ENCODE measurements around the gene DNAJB2. TPM values are rescaled to one million over a fixed set of nuclear protein-coding genes. Genes with fewer than 3 reads are reported as not detected.
"Not testable (repeated sequence)": the region's sequence is repeated elsewhere in the genome, so short reads cannot be mapped to it uniquely, and the experiment has no call there.

Gene DNAJB2
- total RNA-seq, 2 experiments from 2014 or later = 38.2 to 40.9 TPM

GRCh38 chr2:219287116-219287440 is 7.9 kb downstream of the DNAJB2 start:
- DNase-seq = not testable (repeated sequence)

GRCh38 chr2:219287580-219288265 is 8.6 kb downstream of the DNAJB2 start:
- no peak overlapping the region for H3K4me3 Mint-ChIP-seq
- ChIA-PET POLR2A (no interaction called here), CTCF (interaction anchor here (1.2 to 15.6 kb wide), 2 partner anchors 8 to 11 kb away, joined by 6 to 194 read pairs; no protein-coding TSS in a partner anchor)
- H3K9me3 Mint-ChIP-seq = no peaks in the 10 kb centered on the region
- H3K27ac Mint-ChIP-seq = no peak overlapping the region
- H3K27me3 Mint-ChIP-seq = no peaks in the 10 kb centered on the region
- peaks cover 7% of the 10 kb centered on the region for H3K36me3 Mint-ChIP-seq (ENCODE audit: low read depth)
- H3K4me1 Mint-ChIP-seq = peaks cover 2% of the 10 kb centered on the region
- no peak for DNase-seq

More at GRCh38 chr2:219287116-219287440, 7.9 kb downstream of the DNAJB2 start:
- H3K36me3 Mint-ChIP-seq (ENCODE audit: low read depth); POLR2A ChIA-PET; H3K9me3 Mint-ChIP-seq; H3K27me3 Mint-ChIP-seq; H3K4me1 Mint-ChIP-seq; H3K4me3 Mint-ChIP-seq; H3K27ac Mint-ChIP-seq: not testable (repeated sequence)
- CTCF ChIA-PET = interaction anchor here (1.2 to 15.6 kb wide), 2 partner anchors 8 to 10 kb away, joined by 6 to 194 read pairs; no protein-coding TSS in a partner anchor

GRCh38 chr2:219289195-219289536 is 10.0 kb downstream of the DNAJB2 start:
- H3K4me1 Mint-ChIP-seq = peaks cover 5% of the 10 kb centered on the region
- peaks cover under 1% of the 10 kb centered on the region for H3K27me3 Mint-ChIP-seq
- no peaks in the 10 kb centered on the region for H3K9me3 Mint-ChIP-seq
- H3K36me3 Mint-ChIP-seq (ENCODE audit: low read depth) = no peaks in the 10 kb centered on the region
- no peak overlapping the region for H3K27ac Mint-ChIP-seq
- H3K4me3 Mint-ChIP-seq = no peak overlapping the region
- CTCF ChIA-PET = no interaction called here
- POLR2A ChIA-PET = no interaction called here
- no peak for DNase-seq

DNA sequence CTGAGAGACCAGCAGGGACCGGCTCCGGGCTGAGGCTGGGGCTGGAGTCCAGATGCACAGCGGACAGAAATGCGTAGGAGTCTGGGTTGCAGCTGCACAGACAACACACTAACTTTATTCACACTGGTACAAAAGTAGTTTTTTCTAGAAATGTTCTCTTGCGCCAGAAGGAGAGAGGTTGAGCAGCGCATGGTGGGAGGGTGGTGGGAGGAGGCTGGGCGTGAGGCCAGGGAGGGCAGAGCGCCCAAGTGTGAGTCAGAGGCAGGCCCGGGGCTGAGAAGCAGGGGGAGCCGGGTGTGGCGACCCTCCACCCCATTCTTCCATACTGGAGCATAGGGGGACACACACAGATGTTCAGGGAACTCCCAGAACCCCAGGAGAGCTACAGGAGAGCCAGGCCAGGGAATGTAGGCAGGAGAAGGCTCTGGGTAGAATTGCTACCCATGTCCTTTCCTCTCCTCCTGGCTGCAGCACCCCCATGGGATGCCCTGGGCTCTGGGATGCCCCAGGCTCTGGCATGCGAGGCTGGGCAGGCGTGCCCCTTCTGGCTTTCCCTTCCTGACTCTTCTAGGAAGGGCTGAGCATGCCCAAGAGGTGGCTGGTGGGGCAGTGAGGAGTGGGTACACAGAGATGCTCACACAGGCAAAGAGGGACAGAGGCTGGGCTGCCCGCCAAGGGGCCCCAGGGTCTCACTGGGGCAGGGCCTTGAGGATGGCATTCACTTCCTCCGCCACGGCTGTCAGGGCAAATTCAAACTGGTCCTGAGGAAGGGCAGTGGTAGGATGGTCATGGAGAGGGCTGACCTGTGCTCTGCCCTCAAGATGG is 10.6 kb downstream of the DNAJB2 start:
- H3K36me3 Mint-ChIP-seq (ENCODE audit: low read depth) = no peaks in the 10 kb centered on the region
- POLR2A ChIA-PET = no interaction called here
- no peak overlapping the region for H3K4me3 Mint-ChIP-seq
- no peak for DNase-seq
- CTCF ChIA-PET = interaction anchor here (1.4 to 10.7 kb wide), 4 partner anchors 10 to 126 kb away, joined by 3 to 194 read pairs (median 52); partner anchors contain the start of genes DNAJB2, GLB1L, STK16 and TUBA4A
- no peaks in the 10 kb centered on the region for H3K9me3 Mint-ChIP-seq
- H3K27me3 Mint-ChIP-seq = peaks cover 3% of the 10 kb centered on the region
- no peak overlapping the region for H3K27ac Mint-ChIP-seq
- peaks cover 8% of the 10 kb centered on the region for H3K4me1 Mint-ChIP-seq

DNA sequence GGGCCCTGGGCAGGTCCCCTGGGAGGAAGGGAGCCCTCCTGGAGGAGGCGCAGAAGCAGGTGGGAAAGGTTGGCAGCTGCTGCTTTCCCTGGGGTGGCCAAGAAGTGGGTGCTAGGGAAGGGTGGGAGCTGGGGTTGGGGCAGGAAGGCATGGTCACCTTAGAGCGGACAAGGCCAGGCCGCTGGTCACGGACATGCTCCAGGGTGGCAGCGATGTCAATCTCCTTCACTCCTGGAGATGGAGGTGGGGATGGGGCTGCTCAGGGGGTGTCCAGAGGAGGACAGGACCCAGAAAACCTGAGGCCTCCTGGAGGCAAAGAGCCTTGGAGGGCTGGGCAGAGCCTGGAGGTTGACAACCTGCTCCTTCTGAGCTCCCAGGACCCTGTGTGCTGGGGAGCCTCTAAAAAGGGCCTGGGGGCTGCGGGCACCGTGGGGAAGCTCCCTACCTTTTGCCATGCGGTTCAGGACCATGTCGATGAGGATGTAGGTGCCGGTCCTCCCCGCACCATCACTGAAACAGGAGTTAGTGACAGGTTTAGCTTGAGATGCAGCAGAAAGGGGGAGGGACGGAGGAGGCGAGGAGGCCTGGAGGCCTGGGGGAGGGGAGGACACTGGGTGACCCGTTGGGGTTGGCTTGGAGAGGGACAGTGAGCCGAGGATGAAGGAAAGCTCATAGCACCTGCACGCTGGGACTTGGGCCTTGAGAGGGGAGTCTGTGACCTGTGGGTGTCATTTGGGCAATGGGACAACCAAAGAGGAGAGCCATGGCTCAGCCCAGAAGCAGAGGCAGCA is 11.4 kb downstream of the DNAJB2 start:
- ChIA-PET CTCF (interaction anchor here (0.9 to 10.7 kb wide), 6 partner anchors 9 to 127 kb away, joined by 3 to 194 read pairs (median 5); partner anchors contain the start of genes DNAJB2, GLB1L, STK16 and TUBA4A), POLR2A (no interaction called here)
- peaks cover 16% of the 10 kb centered on the region for H3K4me1 Mint-ChIP-seq
- H3K9me3 Mint-ChIP-seq = no peaks in the 10 kb centered on the region
- H3K4me3 Mint-ChIP-seq = no peak overlapping the region
- DNase-seq = no peak
- no peak overlapping the region for H3K27ac Mint-ChIP-seq
- no peaks in the 10 kb centered on the region for H3K36me3 Mint-ChIP-seq (ENCODE audit: low read depth)
- H3K27me3 Mint-ChIP-seq = peaks cover 5% of the 10 kb centered on the region

DNA sequence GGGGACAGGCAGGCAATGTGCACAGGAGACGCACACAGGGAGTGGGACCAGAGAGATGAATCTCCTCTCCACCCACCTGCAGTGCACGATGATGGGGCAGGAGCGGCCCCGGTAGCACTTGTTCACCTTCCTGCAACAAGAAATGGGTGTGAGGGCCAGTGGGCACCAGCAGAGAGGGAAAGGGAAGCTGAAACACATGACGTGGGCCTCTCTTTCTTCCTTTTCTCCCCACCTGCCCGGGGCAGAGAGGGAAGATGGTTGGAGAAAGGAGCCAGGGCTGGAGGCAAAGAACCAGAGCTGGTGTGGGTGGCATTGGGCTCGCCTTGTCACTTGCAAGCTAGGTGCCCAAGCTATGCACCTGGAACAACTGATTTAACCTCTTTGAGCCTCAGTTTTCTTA is 12.2 kb downstream of the DNAJB2 start:
- no peak overlapping the region for H3K4me3 Mint-ChIP-seq
- H3K4me1 Mint-ChIP-seq = peaks cover 19% of the 10 kb centered on the region
- ChIA-PET CTCF (interaction anchor here (0.9 to 10.7 kb wide), 6 partner anchors 8 to 128 kb away, joined by 3 to 194 read pairs (median 5); partner anchors contain the start of genes DNAJB2, GLB1L, STK16 and TUBA4A), POLR2A (no interaction called here)
- no peaks in the 10 kb centered on the region for H3K36me3 Mint-ChIP-seq (ENCODE audit: low read depth)
- no peak for DNase-seq
- H3K9me3 Mint-ChIP-seq = no peaks in the 10 kb centered on the region
- H3K27ac Mint-ChIP-seq = no peak overlapping the region
- H3K27me3 Mint-ChIP-seq = peaks cover 7% of the 10 kb centered on the region

DNA sequence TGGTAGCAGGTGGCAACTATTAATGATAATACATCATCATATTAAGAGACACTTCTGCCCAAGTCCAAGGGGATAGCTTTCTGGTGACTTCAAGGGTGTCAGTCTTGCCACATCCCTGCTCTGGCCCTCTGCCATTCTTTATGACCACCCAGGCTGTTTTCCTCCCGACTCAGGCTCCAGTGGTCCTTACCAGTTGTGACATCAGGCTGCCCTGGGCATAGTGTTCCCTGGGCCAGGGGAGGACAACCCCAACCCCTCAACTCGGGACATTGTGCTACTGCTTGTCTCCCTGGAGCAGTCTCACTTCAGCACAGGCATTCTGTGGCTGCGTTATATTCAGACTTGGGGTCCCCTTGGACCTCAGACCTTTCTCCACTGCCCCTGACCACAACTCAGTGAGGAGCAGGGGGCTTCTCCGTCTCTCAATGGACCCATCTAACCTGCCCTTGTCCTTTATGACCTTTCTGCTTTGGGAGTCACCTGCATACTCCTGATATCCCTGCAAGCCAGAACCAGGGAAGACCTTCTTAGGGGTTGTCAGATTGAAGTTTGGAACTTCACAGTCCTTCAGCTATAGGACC is 12.8 kb downstream of the DNAJB2 start:
- Mint-ChIP-seq H3K9me3 (no peaks in the 10 kb centered on the region), H3K4me3 (no peak overlapping the region), H3K4me1 (peaks cover 21% of the 10 kb centered on the region), H3K27me3 (peaks cover 7% of the 10 kb centered on the region), H3K27ac (no peak overlapping the region), H3K36me3 (ENCODE audit: low read depth) (no peaks in the 10 kb centered on the region)
- ChIA-PET CTCF (interaction anchor here (6.9 to 10.7 kb wide), 2 partner anchors 12 to 40 kb away, joined by 99 to 194 read pairs; partner anchors contain the start of genes DNAJB2, TUBA4A and TUBA4B), POLR2A (no interaction called here)
- no peak for DNase-seq

DNA sequence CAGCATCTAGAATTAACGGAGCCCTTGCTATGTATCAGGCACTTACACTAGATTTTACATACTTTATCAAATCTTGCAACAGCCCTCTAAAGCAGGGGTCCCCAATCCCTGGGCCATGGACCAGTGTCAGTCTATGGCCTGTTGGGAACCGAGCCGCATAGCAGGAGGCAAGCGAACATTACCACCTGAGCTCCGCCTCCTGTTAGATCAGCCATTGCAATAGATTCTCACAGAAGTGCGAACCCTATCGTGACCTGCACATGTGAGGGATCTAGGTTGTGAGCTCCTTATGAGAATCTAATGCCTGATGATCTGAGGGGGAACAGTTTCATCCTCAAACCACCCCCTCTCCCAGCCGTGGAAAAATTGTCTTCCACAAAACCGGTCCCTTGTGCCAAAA is 13.4 kb downstream of the DNAJB2 start:
- Mint-ChIP-seq H3K4me3 (no peak overlapping the region), H3K27ac (no peak overlapping the region), H3K27me3 (peaks cover 7% of the 10 kb centered on the region), H3K36me3 (ENCODE audit: low read depth) (no peaks in the 10 kb centered on the region), H3K4me1 (peaks cover 22% of the 10 kb centered on the region), H3K9me3 (no peaks in the 10 kb centered on the region)
- CTCF ChIA-PET = interaction anchor here (5.9 to 10.7 kb wide), 3 partner anchors 13 to 137 kb away, joined by 85 to 194 read pairs (median 99); partner anchors contain the start of genes DNAJB2, NHEJ1, TUBA4A and TUBA4B
- POLR2A ChIA-PET = interaction anchor here (0.8 kb wide), 1 partner anchor 40 kb away, joined by 6 read pairs; the partner anchor contains the start of gene TUBA4B
- no peak for DNase-seq

- peaks cover 26% of the 10 kb centered on the region for H3K4me1 Mint-ChIP-seq
- peak overlapping the region; percentile 36 for H3K27ac Mint-ChIP-seq
- H3K9me3 Mint-ChIP-seq = no peaks in the 10 kb centered on the region
- ChIA-PET POLR2A (no interaction called here), CTCF (interaction anchor here (0.8 to 10.7 kb wide), 11 partner anchors 14 to 236 kb away, joined by 3 to 194 read pairs (median 7); partner anchors contain the start of genes DNAJB2, GLB1L, NHEJ1 and STK16)
- peaks cover 9% of the 10 kb centered on the region for H3K27me3 Mint-ChIP-seq
- H3K36me3 Mint-ChIP-seq (ENCODE audit: low read depth) = no peaks in the 10 kb centered on the region
- H3K4me3 Mint-ChIP-seq = peak overlapping the region; percentile 67
- no peak for DNase-seq
Measured at GRCh38 chr2:219293736-219294231, 14.6 kb downstream of the DNAJB2 start.

GRCh38 chr2:219294356-219295351 is 15.5 kb downstream of the DNAJB2 start:
- peak; percentile 88 for DNase-seq
- Mint-ChIP-seq H3K4me1 (peaks cover 31% of the 10 kb centered on the region), H3K9me3 (no peaks in the 10 kb centered on the region), H3K4me3 (peak overlapping the region; percentile 67), H3K36me3 (ENCODE audit: low read depth) (no peaks in the 10 kb centered on the region), H3K27me3 (peaks cover 13% of the 10 kb centered on the region), H3K27ac (peak overlapping the region; percentile 77)
- CTCF ChIA-PET = interaction anchor here (0.5 to 10.7 kb wide), 68 partner anchors 9 to 624 kb away, joined by 3 to 194 read pairs (median 5); partner anchors contain the start of genes ABCB6, ANKZF1, ATG9A and CFAP65
- POLR2A ChIA-PET = interaction anchor here (0.6 to 1.5 kb wide), 2 partner anchors 40 to 118 kb away, joined by 4 read pairs; partner anchors contain the start of genes CNPPD1 and TUBA4A

GRCh38 chr2:219296142-219296541 is 17.0 kb downstream of the DNAJB2 start:
- Mint-ChIP-seq H3K4me3 (no peak overlapping the region), H3K36me3 (ENCODE audit: low read depth) (no peaks in the 10 kb centered on the region), H3K27me3 (peaks cover 20% of the 10 kb centered on the region), H3K27ac (no peak overlapping the region), H3K9me3 (no peaks in the 10 kb centered on the region), H3K4me1 (peaks cover 31% of the 10 kb centered on the region)
- ChIA-PET POLR2A (interaction anchor here (1.5 kb wide), 1 partner anchor 42 kb away, joined by 4 read pairs; the partner anchor contains the start of gene TUBA4A), CTCF (interaction anchor here (1.0 to 10.7 kb wide), 16 partner anchors 9 to 400 kb away, joined by 3 to 194 read pairs (median 6); partner anchors contain the start of genes CNPPD1, DNAJB2, NHEJ1 and PTPRN)
- no peak for DNase-seq

Data from activated CD4-positive, alpha-beta T cell treated with anti-CD3 and anti-CD28 coated beads, Interleukin-2, amount 10 ng/mL, durations not matched to agents 7 days and 5 days (primary cell).